GM21825 (cell line): ENCODE measurements around the gene GNG3.
"Not testable (repeated sequence)": the region's sequence is repeated elsewhere in the genome, so short reads cannot be mapped to it uniquely, and the experiment has no call there.

Experiments used
- ATAC-seq: cut with Tn5 transposase; IDR thresholded peaks from one replicate; pipeline ENCODE4 v1.9.1; 2021; ENCODE audit warnings: mild to moderate bottlenecking, moderate library complexity; ENCODE audit not compliant: unreplicated experiment

The GNG3 gene

DNA sequence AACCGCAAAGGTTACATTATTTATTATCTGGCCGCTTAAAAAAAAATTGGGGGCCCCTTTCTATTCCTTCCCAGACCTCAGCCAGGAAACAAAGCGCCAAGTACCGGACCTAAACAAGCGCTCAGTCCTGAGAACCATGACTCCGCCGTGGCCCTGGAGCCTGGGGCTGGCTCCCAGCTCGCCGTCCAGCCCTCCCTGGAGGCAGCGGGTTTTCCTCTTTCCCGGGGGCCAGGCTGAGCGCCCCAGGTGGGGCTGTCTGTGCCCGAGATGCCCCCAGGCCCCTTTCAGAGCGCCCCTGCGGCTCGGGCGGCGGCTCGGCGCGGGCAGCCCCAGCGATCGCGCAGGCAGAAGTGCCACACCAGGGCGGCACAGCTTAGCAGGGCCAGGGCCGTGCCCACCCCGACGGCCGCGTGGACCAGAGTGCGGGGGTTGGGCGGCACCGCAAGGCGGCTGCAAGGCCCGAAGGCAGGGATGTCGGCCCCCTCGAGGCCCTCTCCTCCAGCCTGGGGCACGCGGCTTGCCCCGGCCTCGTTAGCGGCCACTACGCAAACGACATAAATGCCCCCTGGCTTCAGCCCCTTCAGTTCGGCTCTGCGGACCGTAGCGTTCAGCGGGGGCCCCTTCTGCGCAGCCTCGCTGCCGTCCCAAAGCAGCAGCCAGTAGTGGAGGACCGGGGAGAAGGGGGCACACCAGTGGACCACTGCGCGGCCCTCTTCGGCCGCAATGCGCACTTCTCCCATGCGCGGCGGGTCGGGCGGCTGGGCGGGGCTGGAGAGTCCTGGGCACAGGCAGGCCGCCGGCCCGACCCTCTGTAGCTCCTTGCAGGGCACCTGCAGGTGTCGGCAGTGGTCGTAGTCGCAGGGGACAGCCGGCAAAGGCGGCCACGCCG, 19.7 kb upstream of the GNG3 start:
- ATAC-seq, result no peak

DNA sequence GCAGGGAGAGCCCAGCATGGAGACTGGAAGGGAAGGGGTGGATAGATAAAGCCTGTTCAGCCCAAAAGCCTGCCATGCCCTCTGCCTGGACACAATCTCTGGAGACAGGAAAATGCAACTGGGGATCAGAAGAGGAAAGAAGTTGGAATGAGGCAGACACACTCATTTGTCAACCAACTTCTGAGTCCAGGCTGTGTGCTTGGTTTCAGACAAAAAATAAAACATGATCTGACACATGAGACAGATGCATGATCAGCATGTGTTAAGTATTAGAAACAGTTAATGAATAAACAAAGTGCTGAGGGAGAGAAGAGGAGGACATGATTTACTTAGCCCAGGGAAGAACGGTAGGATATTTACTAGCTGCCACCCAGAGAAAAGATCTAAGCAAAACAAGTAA, 19.0 kb upstream of the GNG3 start:
- ATAC-seq, result no peak

DNA sequence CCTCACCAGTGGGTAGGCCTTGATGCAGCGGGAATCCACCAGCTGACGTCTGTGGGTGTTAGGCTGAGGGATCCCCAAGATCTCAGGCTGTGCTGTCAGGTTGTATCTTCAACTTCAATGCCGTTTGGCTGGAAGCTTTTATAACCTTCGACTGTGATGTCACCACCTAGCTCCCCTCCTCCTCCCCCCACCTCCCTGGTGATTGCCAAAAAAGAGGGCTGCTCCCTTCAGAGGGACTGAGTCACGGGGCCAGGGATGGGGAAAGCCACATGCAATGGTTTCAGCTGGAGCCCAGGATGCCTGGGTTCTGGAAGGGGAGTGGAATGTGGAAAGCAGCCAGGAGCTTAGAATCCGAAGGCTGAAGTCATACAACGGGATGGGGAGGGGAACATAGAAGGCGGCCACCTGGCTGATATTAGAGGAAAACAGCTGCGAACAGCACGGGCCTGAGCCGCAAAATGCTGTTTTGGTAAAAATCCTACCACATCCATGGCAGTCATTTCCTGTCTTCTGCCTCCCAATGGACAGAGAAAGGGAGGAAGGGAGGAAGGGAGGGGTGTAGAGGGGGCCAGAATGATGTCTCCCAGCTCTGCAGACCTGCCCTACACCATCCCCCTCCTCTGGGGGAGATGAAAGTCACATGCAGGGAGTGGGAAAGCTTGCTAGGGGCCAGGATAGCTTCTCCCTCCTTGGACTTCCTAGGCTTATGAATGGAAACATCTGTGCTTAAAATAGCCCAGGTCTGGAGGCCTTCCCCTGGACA, 17.9 kb upstream of the GNG3 start, which contains the start of gene LRRN4CL:
TSS of gene LRRN4CL (minus strand) at position 110 of the 763 bp plus-strand sequence. CDS start 1,022 bp downstream, outside the sequence.
- no peak for ATAC-seq

GRCh38 chr11:62693624-62694023, 13.9 kb upstream of the GNG3 start:
- not testable (repeated sequence) for ATAC-seq

- no peak for ATAC-seq
Observed at GRCh38 chr11:62694455-62695167, 12.9 kb upstream of the GNG3 start.

DNA sequence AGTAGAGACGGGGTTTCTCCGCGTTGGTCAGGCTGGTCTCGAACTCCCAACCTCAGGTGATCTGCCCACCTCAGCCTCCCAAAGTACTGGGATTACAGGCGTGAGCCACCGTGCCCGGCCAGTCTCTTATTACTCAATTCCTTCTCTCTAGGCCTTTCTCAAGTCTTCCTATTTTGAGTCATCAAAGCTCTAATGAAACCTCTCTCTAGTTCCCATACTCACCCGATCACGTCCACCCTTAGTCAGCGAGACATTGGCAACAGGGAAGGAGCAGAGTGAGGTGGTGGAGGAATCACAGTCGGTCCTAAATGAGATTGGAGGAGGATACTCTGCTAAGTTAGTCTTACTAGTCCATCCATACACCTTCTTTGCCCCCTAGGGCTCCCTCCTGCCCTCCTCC, 5.2 kb upstream of the GNG3 start:
- ATAC-seq, result no peak

DNA sequence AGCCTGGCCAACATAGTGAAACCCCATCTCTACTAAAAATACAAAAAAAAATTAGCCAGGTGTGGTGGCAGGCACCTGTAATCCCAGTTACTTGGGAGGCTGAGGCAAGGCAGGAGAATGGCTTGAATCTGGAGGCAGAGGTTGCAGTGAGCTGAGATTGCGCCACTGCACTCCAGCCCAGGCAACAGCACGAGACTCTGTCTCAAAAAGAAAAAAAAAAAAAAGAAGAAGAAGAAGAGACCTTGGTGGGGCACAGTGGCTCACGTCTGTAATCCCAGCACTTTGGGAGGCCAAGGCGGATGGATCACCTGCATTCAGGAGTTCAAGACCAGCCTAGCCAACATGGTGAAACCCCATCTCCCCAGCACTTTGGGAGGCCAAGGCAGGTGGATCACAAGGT, 3.6 kb upstream of the GNG3 start:
- not testable (repeated sequence) for ATAC-seq

GRCh38 chr11:62705413-62705812, 2.1 kb upstream of the GNG3 start:
- no peak for ATAC-seq

GRCh38 chr11:62705880-62706849, 1.3 kb upstream of the GNG3 start:
- peak; percentile 65 for ATAC-seq

DNA sequence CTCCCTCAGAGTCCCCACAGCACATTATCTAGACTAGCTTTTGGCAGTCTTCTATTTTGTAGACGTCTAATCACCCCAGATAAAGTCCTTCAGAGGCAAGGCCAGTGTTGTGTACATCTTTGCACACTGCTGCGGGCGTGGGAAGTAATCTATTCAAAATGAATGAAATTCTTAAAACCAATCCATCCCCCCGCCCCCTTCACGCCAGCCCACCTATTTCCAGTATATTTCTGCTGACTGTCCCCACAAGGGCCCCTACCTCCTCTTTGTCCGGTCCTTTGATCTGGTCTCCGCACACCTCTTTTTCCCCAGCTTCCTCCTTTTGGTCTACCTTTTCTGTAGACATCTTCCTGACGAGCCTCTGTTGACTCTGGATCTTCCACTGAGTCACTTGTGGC, 627 bp upstream of the GNG3 start:
- ATAC-seq, result no peak

DNA sequence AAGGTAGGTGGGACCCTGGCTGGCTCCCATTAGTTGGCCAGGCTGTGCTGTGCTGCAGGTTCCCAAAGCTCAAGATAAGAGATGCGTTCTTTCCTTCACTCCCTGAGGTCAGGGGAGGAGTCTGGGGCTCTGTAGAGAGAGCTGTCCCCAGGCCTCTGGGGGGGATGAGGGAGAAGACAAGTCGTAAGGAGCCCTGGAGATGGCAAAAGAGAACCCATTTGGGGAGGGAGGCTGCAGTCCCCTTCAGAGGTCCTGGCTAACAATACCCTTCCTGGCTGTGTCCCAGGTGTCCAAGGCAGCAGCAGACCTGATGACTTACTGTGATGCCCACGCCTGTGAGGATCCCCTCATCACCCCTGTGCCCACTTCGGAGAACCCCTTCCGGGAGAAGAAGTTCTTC, 916 bp downstream of the GNG3 start:
- no peak for ATAC-seq

- ATAC-seq, result no peak
Observed at GRCh38 chr11:62708793-62709192, 1.3 kb downstream of the GNG3 start.

DNA sequence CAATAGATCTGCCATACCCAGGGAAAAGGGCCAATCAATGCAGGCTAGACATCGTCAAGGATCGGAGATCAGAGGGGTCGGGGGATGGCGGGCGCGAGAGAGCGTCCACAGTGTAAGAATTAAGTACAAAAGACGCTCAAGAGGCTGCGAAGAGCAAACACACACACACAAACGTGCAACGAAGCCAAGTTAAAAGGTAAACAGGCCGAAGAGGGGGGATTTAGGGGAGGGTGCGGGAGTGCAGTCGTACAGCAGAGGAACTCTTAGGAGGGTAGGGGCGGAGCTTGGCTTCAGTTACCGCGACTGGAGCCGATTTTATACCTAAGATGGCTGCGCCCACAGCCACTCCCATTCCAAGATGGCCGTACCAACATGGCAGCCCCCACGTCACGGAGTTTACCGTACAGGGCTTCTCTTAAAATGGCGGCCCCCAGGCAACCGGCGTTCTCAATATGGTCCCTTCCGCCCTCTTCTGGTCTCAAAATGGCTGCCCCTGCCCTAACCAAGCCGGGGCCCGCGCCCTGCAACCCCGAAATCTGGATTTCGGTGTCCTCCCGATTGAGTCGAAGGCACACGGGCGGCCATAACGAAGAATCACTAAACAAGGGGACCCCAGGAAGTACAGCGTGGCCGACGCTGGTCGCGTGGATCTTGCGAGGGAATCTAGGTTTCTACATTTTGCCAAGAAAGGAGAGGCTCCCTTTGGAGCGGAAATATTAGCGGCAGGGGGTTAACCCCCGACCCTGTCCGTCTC, 1.9 kb downstream of the GNG3 start:
- ATAC-seq, result peak; percentile 63

DNA sequence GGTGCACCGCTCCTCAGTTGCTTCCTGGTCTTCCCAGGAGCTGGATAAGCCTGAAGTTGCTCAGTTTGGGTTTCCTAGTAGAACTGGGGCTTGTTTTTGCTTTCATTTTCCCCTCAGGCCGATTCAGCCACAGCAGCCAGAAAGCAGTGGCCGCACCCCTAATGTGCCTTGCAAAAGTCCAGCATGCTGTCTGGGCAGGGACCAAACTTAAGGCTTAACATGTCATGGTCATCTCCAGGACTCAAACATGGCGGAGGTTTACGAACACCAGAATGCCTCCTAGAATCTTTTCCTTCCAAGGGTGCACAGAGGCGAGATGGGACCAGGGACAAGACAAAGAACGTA, 2.5 kb downstream of the GNG3 start:
- no peak for ATAC-seq

GRCh38 chr11:62712276-62712812, 4.9 kb downstream of the GNG3 start:
- no peak for ATAC-seq

GRCh38 chr11:62712861-62713260, 5.4 kb downstream of the GNG3 start:
- no peak for ATAC-seq

DNA sequence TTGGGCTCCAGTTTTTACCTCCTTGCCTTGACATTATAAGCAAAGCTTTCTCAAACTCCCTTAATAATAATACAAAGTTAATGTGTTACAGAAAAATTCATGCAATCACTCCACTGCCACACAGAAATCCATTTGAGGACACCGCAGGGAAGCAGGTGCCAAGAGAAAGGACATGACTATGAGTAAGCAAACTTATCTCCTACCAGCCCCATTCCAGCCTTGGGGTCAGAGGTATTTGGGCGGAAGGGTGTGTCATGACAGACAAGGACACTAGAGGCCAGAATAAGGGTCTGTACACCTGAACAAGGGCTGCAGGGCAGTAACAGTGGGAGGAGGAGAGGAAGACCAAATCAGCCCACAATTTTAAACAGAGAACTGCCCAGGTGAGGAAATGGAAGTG, 5.9 kb downstream of the GNG3 start:
- ATAC-seq, result no peak

DNA sequence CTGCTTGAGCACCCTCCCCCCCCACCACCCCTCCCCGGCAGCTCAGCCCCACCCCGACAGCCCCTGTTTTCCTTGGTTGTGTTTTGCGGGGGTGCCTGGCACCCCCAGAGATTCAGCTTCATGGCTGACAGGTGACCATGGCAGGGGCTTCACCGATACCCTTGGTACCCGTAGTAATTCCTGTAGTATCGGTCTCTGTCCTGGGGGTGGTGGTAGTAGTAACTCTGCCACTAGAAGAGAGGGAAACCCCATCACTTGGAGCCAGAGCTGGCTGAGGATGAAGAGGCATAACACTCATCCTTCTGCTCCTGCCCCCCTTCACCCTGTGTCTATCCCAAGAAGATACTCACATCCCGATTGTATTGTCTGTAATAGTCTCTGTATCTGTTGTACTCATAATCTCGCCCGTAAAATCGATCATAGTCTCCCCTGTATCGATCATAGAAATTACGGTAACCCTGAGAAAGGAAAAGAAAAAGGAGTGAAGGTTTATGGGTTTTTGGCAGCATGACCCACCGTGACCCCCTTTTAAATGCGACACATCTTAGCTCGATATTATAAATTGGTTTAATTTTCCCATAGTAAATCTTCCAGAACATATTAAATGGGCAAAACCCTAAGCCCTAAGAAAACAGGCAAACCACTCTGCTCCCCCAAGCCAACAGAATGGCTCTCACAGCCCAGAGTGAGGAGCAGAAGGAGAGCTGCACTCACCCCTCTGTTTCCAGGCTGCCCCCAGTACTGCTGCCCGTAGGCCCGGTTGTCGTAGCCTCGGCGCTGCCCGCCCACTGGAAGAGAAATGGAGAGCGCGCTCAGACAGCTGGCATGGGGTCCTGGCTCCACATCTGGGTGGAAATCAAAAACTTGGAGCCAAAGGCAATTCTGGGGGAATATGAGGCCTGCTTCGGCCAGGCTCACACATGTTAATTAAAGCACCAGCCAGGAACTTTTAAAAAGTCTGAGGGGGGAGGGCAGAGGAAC, 8.0 kb downstream of the GNG3 start:
- no peak for ATAC-seq
